Activated CD4-positive, alpha-beta T cell treated with anti-CD3 and anti-CD28 coated beads, Interleukin-2, amount 10 ng/mL, durations not matched to agents 7 days and 5 days (primary cell): ENCODE results near the gene SDHAF2. TPM values are rescaled to one million over a fixed set of nuclear protein-coding genes. Genes with fewer than 3 reads are reported as not detected.
A peak's percentile ranks its signal among the peaks of the same experiment; 100 is the strongest.
"Not testable (repeated sequence)": the region's sequence is repeated elsewhere in the genome, so short reads cannot be mapped to it uniquely, and the experiment has no call there.

Source experiments
- CTCF ChIA-PET: fragments of 350-600 bp; sonication (Branson Sonifier 250); formaldehyde crosslinking; loops from one replicate; lab custom pipeline; 2021; ENCODE audit warnings: antibody characterized with exemption; lab: Charles Lee
- POLR2A ChIA-PET: fragments of 350-600 bp; sonication (Branson Sonifier 250); formaldehyde crosslinking; loops from one replicate; lab custom pipeline; 2021; ENCODE audit warnings: antibody characterized with exemption; lab: Charles Lee
- DNase-seq: peaks from one replicate; pipeline ENCODE4 v3.0.0-alpha.2; 2020
- H3K27ac Mint-ChIP-seq: one replicate; pipeline ENCODE4 v1.8.0; 2021; ENCODE audit warnings: mild to moderate bottlenecking, moderate library complexity, mixed read lengths
- H3K27me3 Mint-ChIP-seq: one replicate; pipeline ENCODE4 v1.8.0; 2021; ENCODE audit warnings: mixed read lengths
- H3K36me3 Mint-ChIP-seq: one replicate; pipeline ENCODE4 v1.8.0; 2021; ENCODE audit warnings: low read depth, mixed read lengths
- H3K4me1 Mint-ChIP-seq: one replicate; pipeline ENCODE4 v1.8.0; 2021; ENCODE audit warnings: mixed read lengths
- H3K4me3 Mint-ChIP-seq: one replicate; pipeline ENCODE4 v1.8.0; 2021; ENCODE audit warnings: mild to moderate bottlenecking, moderate library complexity, mixed read lengths
- H3K9me3 Mint-ChIP-seq: one replicate; pipeline ENCODE4 v1.8.0; 2021; ENCODE audit warnings: mixed read lengths
- total RNA-seq, 2 experiments: library from RNA; stranded (reverse); gene quantifications; one replicate each; pipeline ENCODE4 v1.2.3, GENCODE V29; 2021

SDHAF2 gene
- total RNA-seq, 2 experiments from 2014 or later = 42.4 to 48.3 TPM

DNA sequence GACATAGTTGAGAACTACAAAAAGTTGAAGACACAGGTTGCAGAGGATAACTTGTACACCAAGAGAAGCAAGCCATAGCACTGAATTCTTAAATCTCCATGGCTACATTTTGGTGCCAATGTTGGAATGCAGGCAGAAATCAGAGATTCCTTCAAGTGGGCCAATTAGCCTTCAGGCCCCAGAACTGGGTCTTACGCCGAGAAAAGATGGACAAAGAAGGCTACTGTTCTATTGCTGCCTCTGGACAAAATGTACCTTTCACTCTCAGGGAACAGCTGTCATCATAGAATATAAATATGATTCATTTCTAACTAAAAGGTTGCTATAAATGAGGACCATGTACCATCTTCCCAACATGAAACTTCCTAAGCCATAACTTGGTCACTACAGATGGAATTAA is 23.9 kb upstream of the SDHAF2 start:
- Mint-ChIP-seq H3K4me1 (no peaks in the 10 kb centered on the region), H3K9me3 (no peaks in the 10 kb centered on the region), H3K27ac (no peak overlapping the region), H3K4me3 (no peak overlapping the region), H3K27me3 (no peaks in the 10 kb centered on the region), H3K36me3 (peaks cover 65% of the 10 kb centered on the region)
- ChIA-PET POLR2A (no interaction called here), CTCF (no interaction called here)
- DNase-seq = no peak

DNA sequence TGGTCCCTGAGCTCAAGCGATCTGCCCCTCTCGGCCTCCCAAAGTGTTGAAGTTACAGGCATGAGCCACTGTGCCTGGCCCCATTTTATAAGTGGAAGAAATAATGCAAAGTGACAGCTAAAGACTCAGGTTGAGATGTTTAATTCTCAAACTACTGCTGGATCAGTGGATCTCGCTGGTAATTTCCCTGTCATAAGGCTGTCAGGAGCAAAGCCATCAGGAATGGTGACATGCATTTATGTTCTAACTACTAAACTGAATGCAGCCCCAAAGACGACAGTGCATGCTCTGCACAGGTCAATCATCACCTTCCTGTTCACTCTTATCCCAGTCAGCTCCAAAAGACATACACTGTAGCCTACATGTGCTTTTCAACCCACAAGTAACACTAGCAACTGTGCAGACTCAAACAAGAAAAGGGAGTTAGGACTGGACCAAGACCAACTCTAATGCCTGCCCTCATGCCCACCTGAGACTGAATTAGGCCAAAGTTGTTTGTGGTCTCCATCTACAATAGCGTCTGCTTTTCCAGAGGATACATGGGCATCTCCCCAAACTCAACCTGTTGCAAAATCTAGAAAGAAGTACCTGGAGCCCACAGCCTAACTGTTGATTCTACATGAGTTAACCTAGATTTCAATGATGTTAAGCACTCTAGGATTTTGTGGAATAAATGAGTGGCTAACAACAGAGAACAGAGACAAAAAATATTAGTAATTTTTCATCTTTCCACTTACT is 22.8 kb upstream of the SDHAF2 start:
- ChIA-PET CTCF (no interaction called here), POLR2A (no interaction called here)
- Mint-ChIP-seq H3K4me3 (no peak overlapping the region), H3K27ac (no peak overlapping the region), H3K9me3 (no peaks in the 10 kb centered on the region), H3K4me1 (no peaks in the 10 kb centered on the region), H3K27me3 (no peaks in the 10 kb centered on the region), H3K36me3 (peaks cover 71% of the 10 kb centered on the region)
- no peak for DNase-seq

DNA sequence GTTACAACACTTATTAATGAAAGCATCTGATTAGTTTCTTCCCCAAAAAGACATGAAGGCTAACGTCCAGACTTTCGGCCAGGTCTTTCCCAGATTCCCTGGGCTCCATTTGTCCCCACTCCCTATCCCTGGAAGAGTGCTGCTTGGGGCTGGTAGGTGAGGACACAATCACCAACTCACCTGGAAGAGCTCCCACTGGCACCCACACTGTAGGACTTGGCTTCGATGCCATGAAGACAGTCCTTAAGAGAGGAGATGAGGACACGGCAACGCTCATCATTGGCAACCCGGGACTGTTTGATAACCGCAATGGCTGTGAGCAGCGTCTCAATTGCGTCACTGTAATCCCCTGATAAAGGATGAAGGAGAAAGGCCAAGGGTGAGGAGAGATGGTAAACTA is 18.3 kb upstream of the SDHAF2 start:
- CTCF ChIA-PET = interaction anchor here (1.5 kb wide), 1 partner anchor 75 kb away, joined by 4 read pairs; no protein-coding TSS in a partner anchor
- no peak overlapping the region for H3K27ac Mint-ChIP-seq

DNA sequence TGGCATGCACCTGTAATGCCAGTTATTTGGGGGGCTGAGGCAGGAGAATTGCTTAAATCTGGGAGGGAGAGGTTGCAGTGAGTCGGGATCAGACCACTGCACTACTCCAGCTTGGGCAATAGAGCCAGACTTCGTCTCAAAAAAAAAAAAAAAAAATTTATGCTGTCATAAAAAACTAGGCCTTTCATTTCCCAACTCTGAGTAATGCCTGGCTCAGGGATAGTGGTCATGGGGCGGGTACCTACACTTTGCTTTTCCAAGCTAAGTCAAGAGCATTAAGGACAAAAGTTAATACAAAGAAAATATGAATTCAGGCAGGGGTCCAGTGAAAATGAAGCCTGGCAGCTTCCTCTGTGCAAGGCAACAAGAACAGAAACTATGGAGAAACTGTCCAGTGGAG is 16.4 kb upstream of the SDHAF2 start:
- H3K27me3 Mint-ChIP-seq = no peaks in the 10 kb centered on the region
- peaks cover 75% of the 10 kb centered on the region for H3K36me3 Mint-ChIP-seq
- no peak overlapping the region for H3K27ac Mint-ChIP-seq
- H3K9me3 Mint-ChIP-seq = no peaks in the 10 kb centered on the region
- no peak overlapping the region for H3K4me3 Mint-ChIP-seq
- POLR2A ChIA-PET = no interaction called here
- peaks cover 34% of the 10 kb centered on the region for H3K4me1 Mint-ChIP-seq
- CTCF ChIA-PET = interaction anchor here (0.6 to 0.8 kb wide), 3 partner anchors 14 to 522 kb away, joined by 3 to 4 read pairs (median 4); no protein-coding TSS in a partner anchor
- no peak for DNase-seq

More for the DNA sequence above, 18.3 kb upstream of the SDHAF2 start:
- Mint-ChIP-seq H3K27me3 (no peaks in the 10 kb centered on the region), H3K9me3 (no peaks in the 10 kb centered on the region), H3K4me3 (no peak overlapping the region), H3K4me1 (peaks cover 19% of the 10 kb centered on the region), H3K36me3 (peaks cover 73% of the 10 kb centered on the region)
- DNase-seq = no peak
- POLR2A ChIA-PET = no interaction called here

DNA sequence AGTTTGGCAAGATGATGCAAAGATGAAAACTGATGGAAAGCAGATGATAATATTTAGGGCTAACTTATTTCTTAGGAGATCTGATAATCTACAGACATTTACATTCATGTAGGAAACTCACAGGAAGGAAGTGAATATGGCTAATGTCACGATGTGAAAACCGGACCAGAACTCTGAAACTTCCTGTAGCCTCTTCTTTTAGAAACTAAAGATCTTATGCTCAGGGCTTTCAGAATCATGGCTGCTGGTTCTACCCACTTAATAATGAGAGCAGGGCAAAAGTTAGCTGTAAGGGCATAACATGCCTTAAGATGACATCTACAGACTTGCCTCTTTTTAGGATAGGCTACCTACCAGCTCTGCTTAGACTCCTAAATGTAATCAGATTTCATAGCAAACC is 15.4 kb upstream of the SDHAF2 start:
- Mint-ChIP-seq H3K27me3 (no peaks in the 10 kb centered on the region), H3K36me3 (peaks cover 76% of the 10 kb centered on the region), H3K27ac (peak overlapping the region; percentile 34), H3K9me3 (no peaks in the 10 kb centered on the region), H3K4me3 (no peak overlapping the region), H3K4me1 (peaks cover 35% of the 10 kb centered on the region)
- no peak for DNase-seq
- POLR2A ChIA-PET = no interaction called here
- CTCF ChIA-PET = no interaction called here

DNA sequence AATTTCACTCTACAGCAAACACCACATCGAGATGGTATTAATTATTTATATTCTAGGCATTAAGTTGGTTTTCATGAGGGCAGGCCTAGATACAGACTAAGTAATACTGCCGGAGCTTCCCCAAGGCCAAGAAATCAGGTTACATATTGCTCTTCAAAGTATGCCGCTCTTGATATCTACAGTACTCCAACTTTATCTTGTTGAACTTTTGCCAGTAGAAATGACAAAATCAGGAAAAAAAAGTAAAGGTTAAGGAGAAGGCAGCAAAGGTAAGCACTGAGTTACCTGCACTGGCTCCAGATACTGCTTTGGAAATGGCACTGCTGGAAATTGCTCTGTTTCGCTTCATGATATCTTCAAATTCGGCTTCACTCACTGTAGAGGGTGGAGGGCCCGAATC is 14.5 kb upstream of the SDHAF2 start:
- Mint-ChIP-seq H3K4me3 (no peak overlapping the region), H3K27ac (no peak overlapping the region), H3K36me3 (peaks cover 82% of the 10 kb centered on the region), H3K27me3 (no peaks in the 10 kb centered on the region), H3K9me3 (no peaks in the 10 kb centered on the region), H3K4me1 (peaks cover 39% of the 10 kb centered on the region)
- CTCF ChIA-PET = no interaction called here
- POLR2A ChIA-PET = no interaction called here
- DNase-seq = no peak

DNA sequence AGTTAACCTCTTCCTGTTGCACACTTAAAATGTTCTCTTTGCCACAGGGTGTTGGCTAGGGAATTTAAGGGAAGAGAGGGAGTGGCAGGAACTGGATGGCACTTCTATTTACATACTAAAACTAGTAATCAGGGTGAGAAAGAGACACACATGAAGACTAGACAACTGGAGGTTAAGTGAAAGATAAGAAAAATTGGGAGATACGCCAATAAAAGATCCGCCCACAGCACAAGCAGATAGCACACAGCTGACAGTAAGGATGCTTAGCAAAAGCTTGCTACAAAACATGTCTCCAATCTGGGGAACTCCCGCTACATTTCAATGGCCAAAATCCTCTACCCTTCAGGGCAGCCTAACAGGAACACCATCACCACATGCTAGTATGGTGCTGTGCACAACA is 13.0 kb upstream of the SDHAF2 start:
- Mint-ChIP-seq H3K27ac (no peak overlapping the region), H3K36me3 (peaks cover 78% of the 10 kb centered on the region), H3K27me3 (no peaks in the 10 kb centered on the region), H3K4me1 (peaks cover 41% of the 10 kb centered on the region), H3K4me3 (no peak overlapping the region), H3K9me3 (no peaks in the 10 kb centered on the region)
- ChIA-PET POLR2A (no interaction called here), CTCF (interaction anchor here (1.9 kb wide), 1 partner anchor 15 kb away, joined by 5 read pairs; no protein-coding TSS in a partner anchor)
- no peak for DNase-seq

DNA sequence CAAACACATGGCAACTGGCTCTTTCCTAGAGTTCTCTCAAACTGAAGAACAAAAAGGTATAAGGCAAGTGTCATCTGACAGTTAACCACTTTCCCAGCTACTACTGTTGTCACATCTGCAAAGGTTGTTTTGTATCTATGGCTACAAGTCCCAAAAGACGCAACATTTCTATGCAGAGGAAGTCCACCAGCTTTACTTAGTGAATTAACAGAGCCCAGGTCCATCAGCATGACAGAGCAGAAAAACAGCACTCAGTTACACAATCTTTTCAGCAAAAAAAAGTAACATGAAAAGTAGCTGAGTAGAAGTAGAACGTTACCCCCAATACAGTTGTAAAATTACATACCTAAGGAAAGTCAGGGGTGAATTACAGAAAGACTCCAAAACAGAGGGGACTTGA is 12.3 kb upstream of the SDHAF2 start:
- no peak for DNase-seq
- H3K4me3 Mint-ChIP-seq = no peak overlapping the region
- H3K4me1 Mint-ChIP-seq = peaks cover 45% of the 10 kb centered on the region
- CTCF ChIA-PET = interaction anchor here (1.1 to 1.9 kb wide), 3 partner anchors 10 to 18 kb away, joined by 3 to 5 read pairs (median 3); no protein-coding TSS in a partner anchor
- H3K27me3 Mint-ChIP-seq = no peaks in the 10 kb centered on the region
- H3K36me3 Mint-ChIP-seq = peaks cover 83% of the 10 kb centered on the region
- POLR2A ChIA-PET = no interaction called here
- H3K9me3 Mint-ChIP-seq = no peaks in the 10 kb centered on the region
- H3K27ac Mint-ChIP-seq = no peak overlapping the region

DNA sequence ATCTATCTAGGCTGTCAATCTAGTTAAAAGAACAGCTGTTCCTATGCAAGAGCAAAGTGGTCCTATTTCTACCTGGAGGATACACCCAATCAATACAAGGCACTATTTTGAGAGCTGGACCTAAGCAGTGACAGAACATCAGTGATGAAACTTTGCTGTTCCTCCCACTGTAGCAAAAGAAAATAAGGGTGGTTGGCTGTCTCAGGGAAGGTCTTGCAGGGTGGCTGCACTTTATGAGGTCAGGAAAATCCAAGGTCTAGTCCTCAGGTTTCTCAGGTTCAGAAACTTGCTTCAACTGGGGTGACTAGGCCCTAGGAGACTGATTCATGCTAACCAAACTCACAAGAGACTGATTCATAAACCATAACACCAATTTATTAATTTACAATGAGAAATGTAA is 11.8 kb upstream of the SDHAF2 start:
- ChIA-PET CTCF (interaction anchor here (1.1 to 1.9 kb wide), 3 partner anchors 10 to 18 kb away, joined by 3 to 5 read pairs (median 3); no protein-coding TSS in a partner anchor), POLR2A (no interaction called here)
- peaks cover 85% of the 10 kb centered on the region for H3K36me3 Mint-ChIP-seq
- peaks cover 46% of the 10 kb centered on the region for H3K4me1 Mint-ChIP-seq
- no peak for DNase-seq
- H3K9me3 Mint-ChIP-seq = no peaks in the 10 kb centered on the region
- no peaks in the 10 kb centered on the region for H3K27me3 Mint-ChIP-seq
- no peak overlapping the region for H3K4me3 Mint-ChIP-seq
- no peak overlapping the region for H3K27ac Mint-ChIP-seq

DNA sequence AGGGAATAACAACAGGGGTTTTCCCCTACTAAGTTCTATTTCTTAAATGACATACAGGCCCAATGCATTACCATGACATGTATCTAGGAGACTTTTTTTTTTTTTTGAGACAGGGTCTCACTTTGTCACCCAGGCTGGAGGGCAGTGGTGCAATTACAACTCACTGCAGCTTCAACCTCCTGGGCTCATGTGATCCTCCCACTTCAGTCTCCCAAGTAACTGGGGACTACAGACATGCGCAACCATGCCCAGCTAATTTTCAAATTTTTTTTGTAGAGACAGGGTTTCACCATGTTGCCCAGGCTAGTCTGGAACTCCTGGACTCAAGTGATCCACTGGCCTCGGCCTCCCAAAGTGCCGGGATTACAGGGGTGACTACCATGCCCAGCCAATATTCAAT is 7.7 kb upstream of the SDHAF2 start:
- Mint-ChIP-seq H3K4me1 (peaks cover 47% of the 10 kb centered on the region), H3K27me3 (no peaks in the 10 kb centered on the region), H3K36me3 (peaks cover 77% of the 10 kb centered on the region), H3K9me3 (no peaks in the 10 kb centered on the region), H3K4me3 (no peak overlapping the region), H3K27ac (no peak overlapping the region)
- ChIA-PET POLR2A (interaction anchor here (0.7 kb wide), 1 partner anchor 1608 kb away, joined by 3 read pairs; no protein-coding TSS in a partner anchor), CTCF (interaction anchor here (0.6 kb wide), 1 partner anchor 96 kb away, joined by 4 read pairs; no protein-coding TSS in a partner anchor)
- DNase-seq = no peak

DNA sequence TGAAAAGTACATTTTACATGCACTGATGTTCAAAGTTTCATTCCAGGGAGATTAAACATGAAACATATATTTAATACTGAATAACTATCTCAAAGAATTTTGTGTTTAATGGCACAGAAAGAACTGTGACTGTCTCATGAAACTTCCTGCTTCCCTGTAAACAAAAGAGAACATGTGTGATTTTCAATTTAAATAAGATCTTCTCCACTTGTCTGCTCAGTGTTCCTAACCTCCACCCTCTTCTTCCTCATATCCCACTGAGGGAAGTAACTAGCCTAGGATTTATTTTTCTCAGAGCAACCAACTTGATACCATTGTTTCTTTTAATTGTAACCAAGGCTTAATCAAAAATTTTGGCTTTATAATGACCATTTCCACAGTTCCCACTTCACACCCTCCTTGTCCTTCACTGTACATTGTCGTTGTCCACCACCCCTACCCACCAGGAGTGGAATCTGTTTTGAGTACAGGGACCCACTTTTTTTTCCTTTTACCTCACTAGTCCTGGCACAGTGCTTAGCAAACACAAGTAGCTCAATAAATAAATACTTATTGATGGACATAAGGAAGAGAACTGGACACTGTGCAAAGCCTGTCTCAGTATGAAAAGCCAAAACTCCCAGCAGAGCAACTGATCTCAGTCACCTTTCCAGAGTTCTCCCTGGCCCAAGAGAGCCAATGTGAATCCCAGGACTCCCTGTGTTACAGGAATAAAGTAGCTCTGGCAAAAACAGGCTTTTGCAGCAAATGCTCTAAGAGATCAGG is 4.4 kb upstream of the SDHAF2 start:
- no peak overlapping the region for H3K27ac Mint-ChIP-seq
- POLR2A ChIA-PET = no interaction called here
- CTCF ChIA-PET = interaction anchor here (1.3 to 1.6 kb wide), 2 partner anchors 10 to 32 kb away, joined by 3 to 8 read pairs; no protein-coding TSS in a partner anchor

DNA sequence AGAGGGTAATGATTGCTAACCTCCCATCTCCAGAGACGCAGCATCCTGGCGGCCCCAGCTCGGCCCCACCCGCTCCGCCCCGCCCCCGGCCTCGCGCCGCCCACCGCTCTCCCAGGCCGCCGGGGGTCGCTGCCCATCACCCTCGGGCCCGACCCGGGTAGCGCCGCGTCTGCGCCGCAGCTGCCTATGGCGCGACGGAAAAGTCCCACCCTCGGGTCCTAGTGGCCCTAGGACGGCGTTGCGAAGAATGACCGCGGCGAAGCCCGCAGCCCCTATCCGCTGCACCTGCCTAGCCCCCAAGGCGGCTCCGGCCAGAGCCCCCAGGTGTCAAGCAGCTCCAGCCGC is 606 bp upstream of the SDHAF2 start:
- Mint-ChIP-seq H3K27ac (peak overlapping the region; percentile 98), H3K4me1 (peaks cover 61% of the 10 kb centered on the region), H3K36me3 (peaks cover 52% of the 10 kb centered on the region), H3K9me3 (no peaks in the 10 kb centered on the region), H3K27me3 (no peaks in the 10 kb centered on the region), H3K4me3 (peak overlapping the region; percentile 93)
- ChIA-PET POLR2A (interaction anchor here (1.0 kb wide), 1 partner anchor 35 kb away, joined by 6 read pairs; no protein-coding TSS in a partner anchor), CTCF (interaction anchor here (0.6 to 1.9 kb wide), 7 partner anchors 17 to 93 kb away, joined by 3 to 9 read pairs (median 5); no protein-coding TSS in a partner anchor)
- peak; percentile 65 for DNase-seq

More for the DNA sequence above, 4.4 kb upstream of the SDHAF2 start:
- no peak for DNase-seq
- H3K4me1 Mint-ChIP-seq = peaks cover 49% of the 10 kb centered on the region
- H3K9me3 Mint-ChIP-seq = no peaks in the 10 kb centered on the region
- peaks cover 64% of the 10 kb centered on the region for H3K36me3 Mint-ChIP-seq
- H3K27me3 Mint-ChIP-seq = no peaks in the 10 kb centered on the region
- H3K4me3 Mint-ChIP-seq = no peak overlapping the region

DNA sequence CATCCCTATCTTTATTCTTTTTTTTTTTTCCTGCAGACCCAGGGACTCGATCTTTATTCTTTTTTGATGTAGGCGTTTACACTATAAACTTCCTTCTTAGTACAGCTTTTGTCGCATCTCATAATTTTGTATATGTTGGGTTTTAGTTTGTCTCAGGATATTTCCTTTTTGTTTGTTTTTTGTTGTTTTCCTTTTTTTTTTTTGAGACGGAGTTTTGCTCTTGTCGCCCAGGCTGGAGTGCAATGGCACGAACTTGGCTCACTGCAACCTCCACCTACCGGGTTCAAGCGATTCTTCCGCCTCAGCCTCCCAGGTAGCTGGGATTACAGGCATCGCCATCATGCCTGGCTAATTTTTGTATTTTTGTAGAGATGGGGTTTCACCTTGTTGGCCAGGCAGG is 915 bp downstream of the SDHAF2 start:
- DNase-seq, H3K27me3 Mint-ChIP-seq, H3K9me3 Mint-ChIP-seq, POLR2A ChIA-PET: not testable (repeated sequence)
- CTCF ChIA-PET = interaction anchor here (1.0 to 1.9 kb wide), 2 partner anchors 84 to 95 kb away, joined by 5 to 7 read pairs; no protein-coding TSS in a partner anchor
- peaks cover 60% of the 10 kb centered on the region for H3K4me1 Mint-ChIP-seq
- H3K4me3 Mint-ChIP-seq = peak overlapping the region; percentile 93
- peaks cover 46% of the 10 kb centered on the region for H3K36me3 Mint-ChIP-seq
- H3K27ac Mint-ChIP-seq = peak overlapping the region; percentile 98
